ENCODE results near the gene RXRA. TPM values are rescaled to one million over a fixed set of nuclear protein-coding genes. Genes with fewer than 3 reads are reported as not detected.

RXRA gene
- polyA plus RNA-seq, 3 donors, result 15.8 to 91.0 (median 23.2) TPM

- Histone ChIP-seq H4K20me1 (ENCODE audit: insufficient read depth, low read length) (peaks cover 93% of the 10 kb centered on the region), H3K79me2 (ENCODE audit: insufficient read depth, low read length) (peaks cover 97% of the 10 kb centered on the region), H3K27ac (ENCODE audit: low read depth in 1 of 2, low read length in 2 of 2) (peak overlapping the region; percentile 93 to 97), H3K9me3 (replicated peaks in 1 of 2; ENCODE audit: control insufficient read depth in 1 of 2, insufficient read depth in 1 of 2, low read length in 2 of 2) (no peaks in the 10 kb centered on the region), H3K9ac (ENCODE audit: insufficient read depth, low read length, poor library complexity, severe bottlenecking) (peak overlapping the region; percentile 66), H3K4me3 (replicated peaks in 1 of 3; ENCODE audit: low read depth in 2 of 3, low read length in 3 of 3) (peak overlapping the region in 2 of 3 experiments; percentile 0 to 69), H3K36me3 (replicated peaks in 1 of 2; ENCODE audit: control insufficient read depth in 1 of 2, insufficient read depth in 2 of 2, low read length in 2 of 2) (peaks cover 4 to 5% of the 10 kb centered on the region in 2 donors), H3K27me3 (ENCODE audit: control insufficient read depth in 2 of 2, insufficient read depth in 2 of 2, low read length in 2 of 2) (no peaks in the 10 kb centered on the region), H3K4me1 (ENCODE audit: control insufficient read depth in 1 of 2, insufficient read depth in 2 of 2, low read length in 2 of 2) (peaks cover 100% of the 10 kb centered on the region in 2 donors), H2AFZ (ENCODE audit: insufficient read depth, low read depth, low read length, poor library complexity, severe bottlenecking) (peak overlapping the region; percentile 43), H3K4me2 (replicated peaks; ENCODE audit: extremely low read depth, low read length, poor library complexity, severe bottlenecking) (peak overlapping the region; percentile 81)
- DNase-seq, result peak; percentile 65 to 85 (median 69)
- 4% methylated on average over 5 of the region's 9 CpGs for WGBS (ENCODE audit: insufficient coverage)
- intact Hi-C loops (cut with micrococcal nuclease), result loop anchor here (2.0 to 5.0 kb wide), 3 partner anchors 17 to 66 kb away; no protein-coding TSS in a partner anchor
- no peak for TF ChIP-seq CTCF (IDR thresholded peaks at IDR 0.05)
- Mint-ChIP-seq H3K4me3 (peak overlapping the region; percentile 70 to 81), H3K36me3 (peaks cover 13 to 21% of the 10 kb centered on the region in 2 donors), H3K27ac (peak overlapping the region in 1 of 7 donors; percentile 95), H3K9me3 (no peaks in the 10 kb centered on the region), H3K4me1 (peaks cover 25% of the 10 kb centered on the region), H3K27me3 (ENCODE audit: low read depth in 3 of 3) (peaks cover 0 to 6% (median 2%) of the 10 kb centered on the region in 3 donors)
Observed at GRCh38 chr9:134341306-134341705, 15.1 kb downstream of the RXRA start.

- WGBS (ENCODE audit: insufficient coverage), result 84% methylated on average over 16 of the region's 19 CpGs
- H3K27ac Mint-ChIP-seq, result peak overlapping the region in 3 of 7 donors; percentile 97 to 98 (median 97)
Observed at GRCh38 chr9:134341929-134342745, 15.9 kb downstream of the RXRA start.

More at GRCh38 chr9:134341929-134342745, 15.9 kb downstream of the RXRA start:
- Histone ChIP-seq H3K79me2 (ENCODE audit: insufficient read depth, low read length) (peaks cover 97% of the 10 kb centered on the region), H4K20me1 (ENCODE audit: insufficient read depth, low read length) (peaks cover 93% of the 10 kb centered on the region), H3K9me3 (replicated peaks in 1 of 2; ENCODE audit: control insufficient read depth in 1 of 2, insufficient read depth in 1 of 2, low read length in 2 of 2) (no peaks in the 10 kb centered on the region), H3K27ac (ENCODE audit: low read depth in 1 of 2, low read length in 2 of 2) (peak overlapping the region; percentile 93 to 97), H3K27me3 (ENCODE audit: control insufficient read depth in 2 of 2, insufficient read depth in 2 of 2, low read length in 2 of 2) (no peaks in the 10 kb centered on the region), H3K9ac (ENCODE audit: insufficient read depth, low read length, poor library complexity, severe bottlenecking) (peak overlapping the region; percentile 66), H2AFZ (ENCODE audit: insufficient read depth, low read depth, low read length, poor library complexity, severe bottlenecking) (no peak overlapping the region), H3K36me3 (replicated peaks in 1 of 2; ENCODE audit: control insufficient read depth in 1 of 2, insufficient read depth in 2 of 2, low read length in 2 of 2) (peaks cover 0 to 4% of the 10 kb centered on the region in 2 donors), H3K4me3 (replicated peaks in 1 of 3; ENCODE audit: low read depth in 2 of 3, low read length in 3 of 3) (peak overlapping the region in 2 of 3 experiments; percentile 0 to 69), H3K4me1 (ENCODE audit: control insufficient read depth in 1 of 2, insufficient read depth in 2 of 2, low read length in 2 of 2) (peaks cover 100% of the 10 kb centered on the region in 2 donors), H3K4me2 (replicated peaks; ENCODE audit: extremely low read depth, low read length, poor library complexity, severe bottlenecking) (peak overlapping the region; percentile 81)
- Mint-ChIP-seq H3K27me3 (ENCODE audit: low read depth in 3 of 3) (peaks cover 0 to 5% (median 2%) of the 10 kb centered on the region in 3 donors), H3K9me3 (no peaks in the 10 kb centered on the region), H3K36me3 (peaks cover 7 to 17% of the 10 kb centered on the region in 2 donors), H3K4me3 (peak overlapping the region; percentile 70 to 81), H3K4me1 (peaks cover 17% of the 10 kb centered on the region)
- intact Hi-C loops (cut with micrococcal nuclease), result loop anchor here (2.0 to 5.0 kb wide), 3 partner anchors 17 to 65 kb away; no protein-coding TSS in a partner anchor
- no peak for DNase-seq
- no peak for TF ChIP-seq CTCF (IDR thresholded peaks at IDR 0.05)
